HUDEP-2 (cell line): ENCODE data around the gene GPN3.
"Not testable (repeated sequence)": the region's sequence is repeated elsewhere in the genome, so short reads cannot be mapped to it uniquely, and the experiment has no call there.

Source experiments
- DNase-seq, 76 experiments: peaks; one replicate each; lab custom pipeline; 2025; ENCODE audit not compliant: unreplicated experiment in 76 of 76; lab: John Stamatoyannopoulos, UW

Gene GPN3

DNA sequence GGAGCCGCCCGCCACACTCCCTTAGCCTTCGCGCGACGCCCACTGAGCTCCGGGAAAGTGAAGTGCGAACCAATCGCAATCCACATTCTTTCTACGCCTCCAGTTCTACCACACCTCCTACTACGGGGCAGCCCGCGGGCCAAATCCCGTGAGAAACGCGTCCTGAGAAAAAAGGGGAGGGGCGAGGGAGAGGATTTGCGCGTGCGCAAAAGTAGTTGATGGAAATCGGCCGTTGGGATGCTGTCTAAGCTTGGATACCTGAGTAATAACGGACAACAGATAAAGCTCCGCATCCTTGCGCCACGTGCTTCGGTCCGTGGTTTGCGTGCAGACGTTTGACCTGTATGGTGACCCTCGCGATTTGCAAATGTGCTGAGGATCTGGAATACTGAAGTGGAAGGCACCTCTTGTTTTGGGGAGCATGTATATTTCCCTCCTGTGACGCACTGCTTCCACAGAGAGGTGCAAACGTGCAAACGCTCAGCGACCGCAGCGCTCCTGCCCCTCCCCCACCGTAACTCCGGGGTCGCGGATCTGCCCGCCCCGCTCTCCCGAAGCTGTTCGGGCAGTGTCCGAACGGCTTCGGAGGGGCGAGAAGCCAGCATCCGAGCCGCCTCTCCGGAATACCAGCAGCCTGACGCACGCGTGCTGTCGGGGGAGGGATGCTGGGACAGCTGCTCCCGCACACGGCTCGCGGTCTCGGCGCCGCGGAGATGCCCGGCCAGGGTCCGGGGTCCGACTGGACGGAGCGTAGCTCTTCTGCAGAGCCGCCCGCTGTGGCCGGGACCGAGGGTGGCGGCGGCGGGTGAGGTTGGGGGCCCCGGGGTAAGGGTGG is at the start of gene GPN3, which contains the start of gene FAM216A:
GPN3 (minus strand) TSS at position 44 of the 835 bp plus-strand sequence. CDS start 54 bp downstream, outside the sequence.
FAM216A (plus strand) TSS at position 632 of the 835 bp plus-strand sequence; CDS start at position 663, 31 bp downstream.
- peak in 75 of 76 experiments; percentile 65 to 99 (median 95) for DNase-seq

DNA sequence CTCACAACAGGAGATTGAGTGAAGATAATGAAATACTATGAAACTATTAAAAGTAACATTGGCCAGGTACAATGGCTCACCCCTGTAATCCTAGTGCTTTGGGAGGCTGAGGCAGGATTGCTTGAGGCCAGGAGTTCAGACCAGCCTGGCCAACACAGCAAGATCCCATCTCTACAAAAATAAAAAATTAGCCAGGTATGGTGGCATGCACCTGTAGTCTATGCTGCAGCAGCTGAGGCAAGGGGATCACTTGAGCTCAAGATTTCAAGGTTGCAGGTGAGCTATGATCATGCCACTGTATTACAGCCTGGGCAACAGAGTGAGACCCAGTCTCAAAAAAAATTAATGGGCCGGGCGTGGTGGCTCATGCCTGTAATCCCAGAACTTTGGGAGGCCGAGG is 48.9 kb upstream of the GPN3 start:
- DNase-seq = no peak

DNA sequence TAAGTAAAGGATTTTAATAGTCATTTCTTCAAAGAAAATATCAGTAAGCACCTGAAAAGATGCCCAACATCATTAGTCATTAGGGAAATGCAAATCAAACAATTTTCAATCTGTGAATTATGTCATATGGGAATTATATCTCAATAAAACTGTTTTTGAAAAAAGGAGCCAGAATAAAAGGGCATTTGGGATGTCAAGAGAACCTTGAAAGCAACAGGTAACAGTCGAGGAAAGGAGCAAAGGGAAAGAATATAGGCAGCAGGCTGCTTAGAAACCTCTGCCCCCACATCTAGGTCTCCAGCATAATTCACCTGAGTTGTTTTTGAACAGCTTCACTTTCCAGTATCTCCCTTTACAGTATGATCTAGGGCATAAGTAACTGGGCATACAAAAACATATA is 46.3 kb upstream of the GPN3 start:
- no peak for DNase-seq

DNA sequence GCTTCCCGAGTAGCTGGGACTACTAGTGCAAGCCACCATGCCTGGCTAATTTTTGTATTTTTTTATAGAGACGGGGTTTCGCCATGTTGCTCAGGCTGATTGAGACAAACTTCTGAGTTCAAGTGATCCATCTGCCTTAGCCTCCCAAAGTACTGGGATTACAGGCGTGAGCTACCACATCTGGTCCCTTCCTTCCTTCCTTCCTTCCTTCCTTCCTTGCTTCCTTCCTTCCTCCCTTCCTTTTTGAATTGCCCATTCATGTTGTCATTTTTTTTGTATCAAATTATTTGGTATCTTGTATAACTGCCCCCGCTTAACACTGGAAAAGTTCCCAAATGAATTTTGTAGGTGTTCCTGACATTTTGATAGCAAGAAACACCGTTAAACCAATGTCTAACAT is 45.8 kb upstream of the GPN3 start:
- no peak for DNase-seq

DNA sequence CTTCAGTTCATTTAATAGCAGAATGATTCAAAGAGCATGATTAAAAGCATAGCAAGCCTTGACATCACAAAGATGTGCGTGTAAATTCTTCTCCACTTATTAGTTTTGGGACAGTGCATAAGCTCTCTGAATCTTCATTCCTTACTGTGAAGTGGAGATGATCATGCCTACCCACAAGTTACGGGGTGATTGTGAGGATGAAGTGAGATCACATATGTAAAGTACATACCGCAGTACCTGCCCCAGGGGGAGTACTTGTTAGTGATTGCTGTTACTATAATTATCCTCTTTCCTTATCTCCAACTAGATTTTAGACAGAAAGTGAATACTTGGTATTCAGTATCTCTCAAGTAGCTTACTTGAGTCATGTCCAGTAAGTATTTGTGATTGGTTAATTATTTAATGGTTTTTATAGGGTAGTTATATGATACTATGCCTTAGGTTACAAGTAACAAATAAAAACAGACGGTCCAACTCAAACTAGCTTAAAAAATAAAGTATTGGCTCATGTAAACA is 40.1 kb upstream of the GPN3 start:
- DNase-seq = no peak

DNA sequence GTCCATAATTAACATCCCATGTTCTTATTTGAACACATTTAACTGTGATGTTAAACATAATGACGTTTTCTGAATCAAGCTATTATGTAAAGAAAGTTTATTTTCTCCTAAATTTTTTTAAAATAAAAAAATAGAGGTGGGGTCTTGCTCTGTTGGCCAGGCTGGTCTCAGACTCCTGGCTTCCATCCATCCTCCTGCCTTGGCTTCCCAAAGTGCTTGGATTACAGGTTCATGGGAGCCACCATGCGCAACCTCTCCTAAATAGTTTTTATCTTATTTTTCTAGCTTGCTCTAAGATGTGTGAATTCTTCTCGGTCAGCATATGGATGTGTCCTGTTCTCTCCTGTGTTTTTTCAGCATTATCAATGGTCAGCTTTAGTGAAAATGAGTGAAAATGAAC is 37.3 kb upstream of the GPN3 start:
- no peak for DNase-seq

DNA sequence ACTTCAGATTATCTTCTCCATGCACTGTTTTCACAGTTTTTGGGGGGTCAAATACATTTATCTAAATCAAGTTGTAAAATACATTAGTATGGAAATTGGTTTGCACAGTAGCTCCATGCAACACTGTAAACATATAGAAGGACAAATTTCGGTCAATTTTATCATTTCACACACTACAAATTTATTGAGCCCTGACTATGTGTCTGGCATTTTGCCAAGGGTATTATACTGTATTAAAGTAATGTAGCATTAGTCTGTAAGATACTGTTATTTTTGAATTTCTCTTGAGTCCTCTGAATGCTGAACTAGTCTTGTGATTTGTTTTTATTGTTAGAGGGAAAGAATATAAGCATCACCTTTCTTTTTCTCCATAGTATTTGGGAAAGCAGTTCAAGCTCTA is 35.4 kb upstream of the GPN3 start:
- DNase-seq = no peak

DNA sequence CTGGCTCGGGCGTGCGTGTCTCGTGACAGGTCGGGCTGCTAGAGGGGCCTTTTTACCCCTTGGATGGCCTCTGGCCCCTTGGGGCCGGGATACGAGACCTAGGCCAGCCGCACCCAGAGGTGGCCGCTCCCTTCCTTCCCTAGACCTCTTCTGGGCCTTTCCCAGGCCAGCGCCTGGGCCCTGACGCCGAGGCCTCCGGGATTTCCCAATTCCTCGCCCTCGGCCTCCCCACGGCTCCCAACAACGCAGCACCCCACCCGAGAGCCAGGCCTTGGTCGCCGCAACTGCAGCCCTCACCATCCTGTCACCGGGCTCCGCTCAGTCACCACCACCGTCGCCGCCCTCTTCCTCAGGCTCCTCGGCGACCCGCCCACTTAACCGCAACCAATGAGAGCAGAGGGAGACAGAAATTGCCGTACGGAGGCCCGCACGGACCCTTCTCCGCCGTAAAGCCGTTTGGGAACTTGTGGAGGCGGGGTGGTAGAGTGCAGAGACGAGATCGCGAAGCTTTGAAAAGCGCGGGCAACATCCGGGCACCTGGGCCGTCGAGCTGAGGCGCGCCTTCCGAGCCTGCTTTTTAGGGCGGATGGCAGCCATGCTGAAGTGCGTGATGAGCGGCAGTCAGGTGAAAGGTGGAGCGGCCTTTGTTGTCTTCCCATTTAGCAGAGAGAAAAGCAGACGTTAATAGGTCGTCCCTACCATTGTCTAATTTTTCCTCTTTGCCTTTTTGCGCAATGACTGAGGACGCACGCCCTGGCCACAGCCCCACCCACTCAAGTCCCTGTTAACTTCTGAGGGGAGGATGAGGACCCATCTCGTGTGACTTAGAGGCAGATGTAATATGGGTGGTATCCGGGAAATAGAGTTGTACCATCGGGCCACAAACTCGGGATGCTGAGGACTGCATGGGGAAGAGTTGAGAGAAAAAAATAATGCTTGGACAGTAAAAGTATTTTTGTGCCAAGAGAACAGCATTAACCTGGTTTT is 34.0 kb upstream of the GPN3 start, which contains the start of the genes RAD9B and VPS29:
RAD9B (plus strand) TSS at position 580 of the 987 bp plus-strand sequence; CDS start at position 587, 7 bp downstream.
VPS29 (minus strand) TSS at position 360 of the 987 bp plus-strand sequence; CDS start at position 300, 60 bp downstream.
- peak; percentile 52 to 99 (median 96) for DNase-seq

DNA sequence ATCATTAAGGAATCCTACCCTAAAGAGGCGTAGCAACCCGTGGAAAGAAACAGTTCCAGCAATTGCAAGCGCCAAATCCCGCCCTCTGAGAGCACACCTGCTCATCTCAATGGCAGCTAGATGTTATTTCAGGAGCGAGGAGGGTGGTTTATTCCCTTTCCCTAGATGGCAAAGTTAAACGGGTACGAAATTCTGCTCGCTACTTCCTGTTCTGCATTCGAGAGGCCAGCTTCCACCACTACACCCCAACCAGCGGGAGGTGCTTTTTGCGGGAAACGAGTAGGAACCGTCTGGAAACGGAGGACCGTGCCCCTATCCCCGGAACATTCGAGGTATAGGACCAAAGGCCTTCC is 33.3 kb upstream of the GPN3 start:
- DNase-seq = peak in 21 of 76 experiments; percentile 7 to 66 (median 38)

DNA sequence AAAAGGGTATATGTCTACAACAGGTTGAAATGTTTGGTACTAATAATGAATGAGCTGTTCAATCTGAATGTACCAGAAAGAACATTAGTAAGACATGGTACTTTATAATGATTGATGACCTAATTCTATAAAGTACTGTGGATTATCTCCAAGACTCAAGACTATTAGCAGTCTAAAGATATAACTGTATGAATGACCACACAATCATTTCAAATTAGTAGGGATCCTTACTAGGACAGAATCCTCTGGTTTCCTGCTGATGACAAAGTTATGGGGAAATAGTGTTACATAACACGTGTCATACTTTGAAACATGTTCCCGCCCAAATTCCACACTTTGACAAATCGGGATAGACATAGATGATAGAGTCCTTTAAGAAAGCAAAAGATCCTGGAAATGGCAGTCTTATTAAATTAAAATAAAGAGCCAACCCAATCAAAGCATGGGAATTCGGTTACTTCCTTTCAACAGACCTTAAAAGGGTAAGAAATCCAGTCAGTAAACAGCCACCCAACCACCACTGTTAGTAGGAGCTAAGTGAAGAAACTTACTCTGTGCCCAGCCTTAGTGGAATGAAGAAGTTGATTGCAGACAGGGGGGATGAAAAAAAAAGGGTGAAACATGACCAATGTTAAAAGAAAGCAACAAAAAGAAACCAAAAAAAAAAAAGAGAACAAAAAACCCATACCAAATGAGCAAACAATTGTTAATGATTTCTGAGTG is 31.1 kb upstream of the GPN3 start:
- DNase-seq = no peak

DNA sequence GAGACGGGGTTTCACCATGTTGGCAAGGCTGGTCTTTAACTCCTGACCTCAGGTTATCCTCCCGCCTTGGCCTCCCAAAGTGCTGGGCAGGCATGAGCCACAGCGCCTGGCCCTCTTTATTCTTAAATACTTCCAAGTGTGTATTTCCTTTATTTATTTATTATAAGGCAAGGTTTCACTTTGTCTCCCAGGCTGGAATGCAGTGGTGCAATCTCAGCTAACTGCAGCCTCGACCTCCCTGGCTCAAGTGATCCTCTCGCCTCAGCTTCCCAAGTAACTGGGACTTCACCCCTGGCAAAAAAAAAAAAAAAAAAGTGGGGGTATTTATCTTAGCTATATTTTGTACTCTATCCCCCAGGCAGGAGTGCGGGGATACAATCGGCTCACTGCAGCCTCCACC is 7.4 kb upstream of the GPN3 start:
- no peak for DNase-seq

DNA sequence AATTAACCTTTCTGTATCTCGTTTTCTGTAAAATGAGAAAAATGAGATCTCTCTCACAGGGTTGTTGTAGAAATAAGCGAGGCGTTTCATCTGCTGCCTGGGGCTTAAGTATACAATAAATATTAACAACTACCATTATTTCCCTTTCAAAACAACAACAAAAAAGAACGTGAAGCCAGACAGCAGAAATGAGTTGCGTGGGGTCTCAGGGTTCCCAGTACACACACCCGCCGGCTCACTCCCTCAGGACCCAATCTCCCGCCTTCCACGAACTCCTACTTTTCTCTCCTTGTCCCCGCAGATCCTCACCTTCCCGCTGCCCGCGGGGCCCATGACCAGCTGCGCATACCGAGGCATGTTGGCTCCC is 227 bp downstream of the GPN3 start:
- DNase-seq = peak in 1 of 76 experiments; percentile 61

DNA sequence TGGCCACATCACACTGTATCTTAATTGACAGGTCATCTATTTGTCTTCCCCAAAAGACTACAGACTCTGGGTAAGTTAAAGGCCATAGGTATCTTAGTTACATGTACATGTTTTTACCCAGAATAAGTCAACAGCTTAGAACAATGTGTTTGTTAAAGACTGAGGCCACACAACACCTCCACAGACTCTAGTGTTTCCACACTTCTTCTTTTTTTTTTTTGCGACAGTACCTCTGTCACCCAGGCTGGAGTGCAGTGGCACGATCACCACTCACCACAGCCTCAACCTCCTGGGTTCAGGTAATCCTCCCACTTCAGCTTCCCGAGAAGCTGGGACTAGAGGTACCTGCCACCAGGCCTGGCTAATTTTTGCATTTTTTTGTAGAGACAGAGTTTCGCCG is 1.3 kb downstream of the GPN3 start:
- DNase-seq = no peak

DNA sequence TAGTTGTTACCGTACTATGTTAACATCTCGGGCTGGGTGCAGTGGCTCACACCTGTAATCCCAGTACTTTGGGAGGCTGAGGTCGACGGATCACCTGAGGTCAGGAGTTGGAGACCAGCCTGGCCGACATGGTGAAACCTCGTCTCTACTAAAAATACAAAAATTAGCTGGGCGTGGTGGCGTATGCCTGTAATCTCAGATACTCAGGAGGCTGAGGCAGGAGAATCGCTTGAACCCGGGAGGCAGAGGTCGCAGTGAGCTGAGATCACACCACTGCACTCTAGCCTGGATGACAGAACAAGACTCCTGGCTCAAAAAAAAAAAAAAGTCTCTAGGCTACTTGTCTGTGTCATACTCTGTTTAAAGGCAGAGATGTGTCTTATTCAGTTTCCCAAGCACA is 2.3 kb downstream of the GPN3 start:
- not testable (repeated sequence) for DNase-seq

DNA sequence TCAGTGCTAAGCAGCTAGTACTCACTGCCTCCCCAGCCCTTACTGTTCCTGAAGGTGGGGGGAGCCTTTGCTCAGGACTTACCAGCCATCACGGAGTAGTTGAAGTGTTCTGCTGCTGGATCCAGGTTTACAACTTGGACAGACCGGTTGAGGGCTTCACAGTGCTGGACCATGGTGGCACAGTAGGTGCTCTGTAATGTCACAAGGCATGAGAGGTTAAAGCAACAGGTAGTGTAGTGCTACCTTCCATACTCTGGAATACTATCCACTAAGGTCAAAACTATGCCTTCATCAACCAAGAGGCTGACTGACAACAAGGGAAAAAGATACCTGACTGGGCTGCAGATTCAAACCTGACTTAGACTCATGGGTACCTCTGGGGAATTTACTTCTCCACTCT is 3.0 kb downstream of the GPN3 start:
- no peak for DNase-seq

DNA sequence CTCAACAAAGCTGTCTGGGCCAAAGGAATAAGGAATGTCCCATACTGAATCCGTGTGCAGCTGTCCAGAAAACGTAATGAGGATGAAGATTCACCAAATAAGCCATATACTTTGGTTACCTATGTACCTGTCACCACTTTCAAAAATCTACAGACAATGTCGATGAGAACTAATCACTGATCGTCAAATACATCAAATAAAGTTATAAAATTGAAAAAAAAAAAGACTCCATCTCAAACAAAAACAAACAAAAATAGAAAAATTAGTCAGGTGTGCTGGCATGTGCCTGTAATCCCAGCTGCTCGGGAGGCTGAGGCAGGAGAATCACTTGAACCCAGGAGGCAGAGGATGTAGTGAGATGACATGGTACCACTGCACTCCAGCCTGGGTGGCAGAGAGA is 6.9 kb downstream of the GPN3 start:
- not testable (repeated sequence) for DNase-seq

DNA sequence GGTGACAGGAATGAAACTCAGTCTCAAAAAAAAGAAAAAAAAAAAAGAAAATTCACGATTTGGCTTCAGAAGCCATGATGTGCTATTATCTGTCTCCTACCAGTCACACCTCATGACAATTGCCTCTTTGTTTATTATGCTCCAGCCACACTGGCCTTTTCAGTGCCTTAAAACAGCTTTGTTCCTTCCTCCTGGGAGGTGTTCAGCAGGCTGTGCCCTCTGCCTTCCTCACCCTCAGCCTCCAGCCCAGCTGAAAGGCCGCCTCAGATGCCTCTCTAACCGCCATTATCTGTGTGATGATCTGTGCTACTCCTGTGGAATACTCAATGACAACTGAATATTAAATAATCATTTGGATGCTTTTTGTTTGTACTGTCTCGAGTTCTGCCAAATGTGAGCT is 9.3 kb downstream of the GPN3 start:
- DNase-seq = peak in 1 of 76 experiments; percentile 2

DNA sequence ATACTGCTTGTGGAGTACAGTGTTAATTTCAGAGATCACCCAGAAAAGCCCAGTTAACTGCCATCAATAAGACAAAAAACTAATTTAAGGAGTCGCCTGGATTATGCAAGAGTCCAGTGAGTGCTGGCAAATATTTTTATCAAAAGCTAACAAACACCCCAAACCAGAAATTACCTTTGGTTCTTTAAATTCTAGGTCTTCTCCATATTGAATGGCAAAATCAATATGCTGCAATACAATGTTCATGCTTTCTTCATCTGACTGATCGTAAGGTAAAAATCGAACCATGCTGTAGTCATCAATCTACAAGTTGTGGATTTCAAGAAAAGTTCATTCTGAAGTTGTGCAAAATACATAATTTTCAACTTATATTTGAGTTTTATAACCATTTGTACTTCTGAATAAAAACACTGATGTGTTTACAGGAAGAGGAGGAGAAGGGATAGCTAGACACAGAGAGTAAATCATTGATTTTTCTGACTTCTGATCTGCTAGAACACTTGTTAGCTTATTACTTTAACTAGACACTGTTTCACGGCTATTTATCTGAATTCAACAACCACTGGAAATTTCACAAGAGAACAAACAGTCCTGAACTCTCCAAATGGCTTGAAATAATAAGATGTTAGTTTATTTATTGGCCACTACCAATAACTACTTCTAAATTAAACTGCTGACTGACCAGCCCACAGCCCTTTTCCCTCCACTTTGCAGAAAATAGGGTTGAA is 14.3 kb downstream of the GPN3 start:
- no peak for DNase-seq

DNA sequence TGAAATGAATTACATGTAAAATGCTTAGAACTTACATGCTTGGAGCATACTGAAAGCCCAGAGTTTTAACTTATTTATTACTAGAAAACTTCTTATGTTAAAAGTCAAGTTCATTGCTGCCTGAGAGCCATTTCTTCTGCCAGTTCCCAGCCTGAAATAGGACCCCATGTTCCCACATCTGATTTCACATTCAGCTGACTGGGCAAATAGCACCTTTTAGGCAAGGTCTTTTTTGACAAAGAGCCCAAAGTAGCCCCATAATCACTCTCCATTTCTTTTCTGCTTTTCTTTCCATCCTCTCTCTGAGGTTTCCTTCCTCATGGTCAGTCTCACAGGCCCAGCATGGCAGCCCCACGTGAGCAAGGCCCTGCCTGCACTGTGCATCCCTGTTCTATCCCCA is 16.8 kb downstream of the GPN3 start:
- DNase-seq = no peak
